C1 segment of cervical spinal cord (tissue), 14 donors: ENCODE data around the gene SEMA3D.

Experiments used
- DNase-seq, 14 donors: peaks; one replicate each; lab custom pipeline; 2025; lab: John Stamatoyannopoulos, UW

SEMA3D gene

DNA sequence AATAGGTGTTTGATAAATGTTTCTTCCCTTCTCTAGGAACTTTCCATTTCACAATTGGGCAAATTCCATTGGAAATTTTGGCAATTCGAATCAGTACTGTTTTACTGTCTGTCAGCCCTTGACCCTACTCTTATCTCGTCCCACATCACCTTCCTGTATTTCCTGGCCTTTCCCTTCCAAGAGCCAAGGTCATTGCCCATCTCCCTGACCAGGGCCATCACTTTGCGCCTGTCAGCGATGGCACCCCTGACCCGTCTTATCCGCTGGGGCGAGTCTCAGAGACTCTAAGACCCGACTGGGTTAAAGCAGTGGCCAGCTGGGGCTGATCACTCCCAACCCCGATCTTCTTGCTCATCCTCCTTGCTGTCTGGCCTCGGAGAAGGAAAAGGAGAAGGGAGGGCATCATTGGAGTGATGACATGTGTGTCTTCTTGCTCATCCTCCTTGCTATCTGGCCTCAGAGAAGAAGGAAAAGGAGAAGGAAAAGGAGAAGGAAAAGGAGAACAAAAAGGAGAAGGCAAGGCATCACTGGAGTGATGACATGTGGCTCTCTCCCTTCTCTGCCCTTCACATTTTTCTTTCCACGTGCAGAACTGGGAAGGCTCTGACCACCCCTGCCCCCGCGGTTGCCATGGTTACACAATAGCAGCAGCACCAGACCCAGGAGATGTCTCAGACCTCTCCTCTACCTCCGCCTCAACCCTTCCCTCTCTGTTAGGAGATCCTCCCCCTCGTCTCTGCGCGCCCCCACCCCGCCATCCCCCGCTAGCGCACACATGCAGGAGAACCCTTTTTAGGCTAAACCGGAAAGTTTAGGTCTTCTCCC is 2.0 kb downstream of the SEMA3D start:
- peak in 1 of 14 donors; percentile 45 for DNase-seq

GRCh38 chr7:85183296-85183695 is 3.6 kb downstream of the SEMA3D start:
- no peak for DNase-seq

GRCh38 chr7:85178531-85179298 is 8.1 kb downstream of the SEMA3D start:
- DNase-seq = no peak

- DNase-seq = no peak
These were observed 9.5 kb downstream of the SEMA3D start for GRCh38 chr7:85177316-85177715.

GRCh38 chr7:85176197-85176596 is 10.7 kb downstream of the SEMA3D start:
- no peak for DNase-seq

DNA sequence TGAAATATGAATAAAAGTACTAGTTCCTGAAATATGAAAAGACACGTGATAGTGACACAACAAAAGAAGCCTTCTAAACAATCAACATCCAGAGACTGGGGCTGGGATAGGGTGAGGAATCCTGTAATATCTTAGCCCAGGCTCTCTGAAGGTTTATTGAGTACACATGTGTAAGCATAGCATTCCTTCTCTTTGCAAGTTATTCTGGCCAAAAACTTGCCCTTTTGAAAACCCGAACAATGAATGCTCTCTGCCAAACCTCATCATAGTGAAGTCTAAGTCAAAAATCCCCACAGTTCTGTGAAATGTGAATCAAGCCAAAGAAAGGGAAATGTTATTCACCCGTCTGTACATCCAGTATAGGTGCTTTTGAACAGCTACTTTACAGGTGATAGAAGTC is 11.6 kb downstream of the SEMA3D start:
- no peak for DNase-seq

GRCh38 chr7:85172530-85172941 is 14.3 kb downstream of the SEMA3D start:
- DNase-seq = peak in 2 of 14 donors; percentile 8 to 22

- DNase-seq = no peak
These were observed 19.2 kb downstream of the SEMA3D start for GRCh38 chr7:85167636-85168035.

DNA sequence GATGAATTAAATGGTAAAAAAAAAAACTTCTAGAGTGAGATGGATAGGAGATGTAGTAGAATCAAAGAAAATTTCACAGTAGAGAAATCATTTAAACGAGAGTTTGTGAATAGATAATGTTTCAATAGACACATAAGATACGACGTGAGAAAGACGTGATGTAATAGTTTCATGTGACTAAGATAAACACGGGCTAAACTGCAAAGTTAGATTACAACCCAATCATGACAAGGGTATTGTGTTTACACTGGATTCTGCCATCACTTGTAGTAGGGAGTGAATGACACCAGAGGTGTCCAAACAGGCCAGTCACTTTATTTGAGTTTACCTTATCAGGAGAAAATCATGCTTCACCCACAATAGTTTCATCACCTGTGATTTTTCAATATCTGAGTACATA is 21.6 kb downstream of the SEMA3D start:
- no peak for DNase-seq

DNA sequence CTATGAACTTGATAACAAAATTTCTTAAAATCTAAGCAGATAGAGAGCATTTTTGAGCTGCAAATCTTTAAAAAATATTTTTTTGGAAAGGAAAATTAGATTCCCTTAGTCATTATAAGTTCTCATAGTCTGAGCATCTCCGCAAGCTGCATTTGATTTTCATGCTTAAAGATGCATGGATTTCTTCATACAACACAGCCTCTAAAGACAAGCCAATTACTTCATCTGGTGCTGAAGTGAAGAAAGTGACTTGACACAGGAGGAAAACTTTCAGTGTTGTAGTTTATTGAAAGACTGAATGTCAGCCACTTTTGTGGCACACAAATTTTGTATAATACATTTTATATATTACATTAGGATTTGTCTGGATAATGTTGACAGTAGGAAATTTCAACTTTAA is 22.5 kb downstream of the SEMA3D start:
- no peak for DNase-seq

- DNase-seq = no peak
These were observed 24.1 kb downstream of the SEMA3D start for GRCh38 chr7:85162721-85163120.

DNA sequence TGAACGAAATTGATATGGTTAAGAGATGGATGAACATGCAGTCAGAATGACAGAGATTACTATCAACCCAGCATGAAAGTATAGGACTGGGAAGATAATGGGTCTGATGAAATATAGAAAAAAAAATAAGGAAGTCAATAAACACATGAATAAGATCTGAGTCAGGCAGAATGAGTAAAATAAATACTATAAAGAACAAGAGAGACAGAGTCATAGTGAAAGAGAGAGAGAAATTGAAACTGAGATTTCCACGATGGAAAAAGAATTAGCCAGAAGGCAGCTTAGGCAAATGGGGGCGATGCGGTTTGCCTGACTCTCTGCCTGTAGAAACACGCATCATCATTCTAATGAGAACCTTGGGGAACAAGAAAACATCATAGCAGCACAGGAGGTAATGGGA is 26.6 kb downstream of the SEMA3D start:
- DNase-seq = no peak

GRCh38 chr7:85159003-85159402 is 27.9 kb downstream of the SEMA3D start:
- DNase-seq = no peak

- DNase-seq = no peak
These were observed 30.1 kb downstream of the SEMA3D start for GRCh38 chr7:85156661-85157208.

DNA sequence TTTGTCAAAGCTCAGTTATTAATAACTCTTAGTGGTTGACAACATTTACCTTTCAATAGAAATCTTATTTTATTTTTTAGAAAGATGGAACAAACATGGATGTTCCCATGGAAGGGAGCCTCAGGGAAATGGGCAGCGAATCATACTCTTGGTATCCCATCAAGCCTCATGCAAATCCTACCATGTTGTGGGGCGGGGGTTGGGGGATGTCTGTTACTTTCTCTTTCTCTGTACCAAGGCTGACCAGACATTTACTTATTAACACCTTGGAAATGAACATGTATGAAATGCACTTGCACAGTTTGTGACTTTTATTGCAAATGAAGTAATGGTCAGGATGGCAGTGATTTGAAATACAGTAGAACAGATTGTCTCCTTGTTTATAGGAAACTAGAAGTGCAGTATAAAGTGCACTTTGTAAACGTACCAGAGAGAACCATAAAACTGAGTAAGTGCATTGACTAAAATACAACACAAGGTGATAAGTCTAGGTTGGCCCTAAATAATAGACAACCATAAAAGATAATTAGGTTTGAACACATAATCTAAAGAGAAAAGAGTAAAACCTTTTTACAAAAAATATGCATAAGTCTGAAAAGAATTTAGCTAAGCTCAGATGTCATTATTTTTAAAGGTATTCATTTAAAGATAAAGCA is 32.4 kb downstream of the SEMA3D start:
- DNase-seq = no peak

DNA sequence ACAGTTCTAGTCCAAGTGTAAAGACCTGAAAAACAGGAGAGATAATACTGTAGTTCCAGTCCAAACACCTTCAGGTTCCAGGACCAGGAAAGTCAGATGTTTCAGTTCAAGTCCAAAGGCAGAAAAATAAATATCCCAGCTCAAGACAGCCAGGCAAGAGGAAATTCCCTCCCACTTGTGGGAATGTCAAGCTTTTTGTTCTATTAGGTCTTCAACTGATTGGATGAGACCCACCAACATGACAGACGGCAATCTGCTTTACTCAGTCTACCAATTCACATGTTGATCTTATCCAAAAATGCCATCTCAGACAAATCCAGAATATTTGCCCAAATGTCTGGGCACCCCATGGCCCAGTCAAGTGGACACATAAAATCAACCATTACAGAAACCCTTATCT is 33.1 kb downstream of the SEMA3D start:
- no peak for DNase-seq

- no peak for DNase-seq
These were observed 36.2 kb downstream of the SEMA3D start for GRCh38 chr7:85150624-85151023.

DNA sequence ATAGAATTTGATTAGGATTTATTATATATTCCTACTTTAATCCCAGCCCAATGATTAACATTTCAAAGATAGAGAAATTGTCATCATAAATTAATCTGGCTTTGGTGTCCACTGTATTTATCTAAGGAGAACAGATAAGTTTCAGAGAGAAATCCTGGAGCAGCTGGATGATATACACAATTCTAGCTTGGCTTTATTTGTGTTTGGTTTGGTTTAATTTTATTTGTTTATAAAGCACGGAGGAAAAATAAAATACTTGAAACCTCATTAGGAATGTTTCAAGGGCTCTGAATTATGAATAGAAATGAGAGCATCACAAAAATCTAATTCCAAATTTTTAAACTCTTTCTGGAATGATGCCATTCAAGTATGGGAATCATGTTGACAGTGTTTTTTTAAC is 42.1 kb downstream of the SEMA3D start:
- DNase-seq = no peak

DNA sequence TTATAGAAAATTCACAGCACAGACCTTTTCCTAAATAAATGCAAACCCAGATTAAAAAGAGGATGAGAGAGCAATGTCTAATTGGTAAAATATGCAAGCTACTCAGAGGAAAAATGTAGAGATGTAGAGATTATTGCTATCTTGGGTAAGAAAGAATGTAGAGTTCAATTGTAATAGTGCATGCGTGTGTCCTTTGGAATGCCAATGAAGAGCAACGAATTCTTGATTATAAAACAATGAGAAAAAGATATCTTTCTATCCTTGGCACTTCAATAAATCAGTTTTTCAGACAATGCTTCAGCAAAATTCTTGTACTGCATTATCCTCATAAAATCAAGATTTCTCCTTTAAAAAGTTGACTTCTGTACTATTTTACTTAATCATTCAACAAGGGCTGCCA is 50.9 kb downstream of the SEMA3D start:
- DNase-seq = no peak

GRCh38 chr7:85133560-85133959 is 53.3 kb downstream of the SEMA3D start:
- no peak for DNase-seq

DNA sequence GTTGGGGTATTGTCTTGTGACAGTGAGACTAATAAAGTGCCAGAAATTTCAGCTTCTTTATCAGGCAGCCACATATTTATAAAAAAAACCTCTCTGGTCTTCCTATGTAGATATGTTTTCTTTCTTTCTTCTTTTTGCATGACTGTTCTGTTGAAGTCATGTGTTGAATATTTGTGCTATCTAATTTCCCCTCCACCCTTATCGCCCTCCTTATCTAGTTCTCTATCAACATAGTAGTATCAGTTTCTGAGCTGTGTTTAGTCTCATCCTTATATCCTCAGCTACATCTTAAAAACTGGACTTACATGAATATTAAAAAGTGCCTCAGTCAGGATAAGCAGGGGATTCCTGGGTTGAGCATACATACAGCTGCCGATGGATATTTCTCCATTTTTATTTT is 53.9 kb downstream of the SEMA3D start:
- DNase-seq = no peak

GRCh38 chr7:85130702-85131101 is 56.2 kb downstream of the SEMA3D start:
- no peak for DNase-seq
